SKM-1 (cell line): ENCODE measurements around the gene RXYLT1.
"Not testable (repeated sequence)": the region's sequence is repeated elsewhere in the genome, so short reads cannot be mapped to it uniquely, and the experiment has no call there.

Experiments
- DNase-seq: peaks from one replicate; lab custom pipeline; 2025; ENCODE audit not compliant: unreplicated experiment; lab: John Stamatoyannopoulos, UW

Gene RXYLT1

GRCh38 chr12:63842750-63843149 lies 63.0 kb downstream of the RXYLT1 start:
- DNase-seq: not testable (repeated sequence)

GRCh38 chr12:63843254-63843720 lies 63.6 kb downstream of the RXYLT1 start:
- DNase-seq: no peak

GRCh38 chr12:63843721-63844390 lies 64.1 kb downstream of the RXYLT1 start:
- peak; percentile 5 for DNase-seq

- DNase-seq: no peak
Measured at GRCh38 chr12:63844391-63845341, 65.0 kb downstream of the RXYLT1 start, which contains the start of gene SRGAP1. Gene SRGAP1 (plus strand): TSS chr12:63844700. CDS start chr12:63844817, 117 bp downstream.

DNA sequence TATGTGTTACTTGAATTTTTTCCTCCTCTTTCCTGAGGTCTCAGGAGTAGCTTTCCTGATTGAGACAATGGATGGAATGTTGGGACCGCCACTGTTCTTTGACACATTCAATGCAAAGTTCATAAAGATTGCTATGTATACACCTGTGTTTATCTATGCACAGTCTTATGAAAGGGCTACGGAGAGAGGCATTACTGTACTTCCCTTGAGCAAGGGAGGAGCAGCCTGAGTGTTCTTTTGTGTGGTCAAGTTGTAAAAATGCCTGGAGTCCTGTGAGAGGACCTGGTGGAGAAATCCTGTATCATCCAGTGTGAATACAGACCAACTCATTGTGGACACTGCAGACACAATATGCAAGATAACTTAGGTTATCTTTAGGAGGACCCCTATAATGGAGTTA lies 66.0 kb downstream of the RXYLT1 start:
- DNase-seq: no peak

- DNase-seq: no peak
Measured at GRCh38 chr12:63846238-63846967, 66.7 kb downstream of the RXYLT1 start.

GRCh38 chr12:63848450-63848849 lies 68.7 kb downstream of the RXYLT1 start:
- DNase-seq: no peak

- DNase-seq: no peak
Measured at GRCh38 chr12:63849106-63849620, 69.5 kb downstream of the RXYLT1 start.

DNA sequence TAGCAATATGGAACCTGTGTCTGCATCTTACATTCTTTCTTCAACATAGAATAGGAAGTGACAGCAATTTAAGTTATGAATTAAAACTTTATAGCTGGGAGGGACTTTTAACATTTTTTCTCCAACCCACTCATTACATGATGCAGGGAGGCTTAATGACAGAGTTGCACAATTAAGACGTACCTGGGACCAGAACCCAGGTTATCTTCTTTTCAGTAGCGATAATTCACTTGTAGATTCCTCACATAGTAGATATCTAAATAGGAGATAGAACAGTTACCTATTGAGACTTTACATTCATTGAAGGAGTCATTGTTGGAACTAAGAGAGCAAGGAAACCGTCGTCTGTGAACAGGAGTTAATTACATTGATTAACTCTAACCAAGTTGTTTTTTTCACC lies 69.9 kb downstream of the RXYLT1 start:
- DNase-seq: no peak

DNA sequence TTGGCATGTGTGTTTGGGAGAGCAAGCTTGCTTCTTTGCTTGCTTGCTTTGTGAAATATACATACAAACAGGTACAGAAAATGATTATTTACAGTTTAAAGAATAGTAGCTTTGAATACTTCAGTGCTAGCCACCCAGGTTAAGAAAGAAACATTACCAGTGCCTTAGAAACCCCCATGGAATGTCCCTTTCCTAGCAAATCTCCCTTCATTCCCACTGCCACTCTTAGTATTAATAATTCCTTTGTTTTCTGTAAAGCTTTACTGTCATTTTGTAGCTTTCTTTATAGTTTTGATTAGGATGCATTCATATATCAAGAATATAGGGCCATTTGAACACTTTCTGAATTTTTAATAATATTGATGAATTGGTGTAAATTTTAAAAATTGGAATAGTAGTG lies 74.3 kb downstream of the RXYLT1 start:
- no peak for DNase-seq

DNA sequence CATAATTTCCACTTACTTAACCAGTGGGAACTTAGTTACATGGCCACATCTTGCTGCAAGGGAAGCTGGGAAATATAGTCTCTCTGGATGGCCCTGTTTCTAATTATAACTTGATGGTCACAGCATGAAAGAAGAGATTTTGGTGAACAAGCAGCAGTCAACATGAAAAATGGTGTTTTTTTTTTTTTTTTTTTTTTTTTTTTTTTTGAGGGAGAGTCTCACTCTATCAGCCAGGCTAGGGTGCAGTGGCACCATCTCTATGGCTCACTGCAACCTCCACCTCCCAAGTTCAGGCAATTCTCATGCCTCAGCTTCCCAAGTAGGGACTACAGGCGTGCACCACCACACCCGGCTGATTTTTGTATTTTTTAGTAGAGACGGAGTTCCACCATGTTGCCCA lies 75.6 kb downstream of the RXYLT1 start:
- no peak for DNase-seq

DNA sequence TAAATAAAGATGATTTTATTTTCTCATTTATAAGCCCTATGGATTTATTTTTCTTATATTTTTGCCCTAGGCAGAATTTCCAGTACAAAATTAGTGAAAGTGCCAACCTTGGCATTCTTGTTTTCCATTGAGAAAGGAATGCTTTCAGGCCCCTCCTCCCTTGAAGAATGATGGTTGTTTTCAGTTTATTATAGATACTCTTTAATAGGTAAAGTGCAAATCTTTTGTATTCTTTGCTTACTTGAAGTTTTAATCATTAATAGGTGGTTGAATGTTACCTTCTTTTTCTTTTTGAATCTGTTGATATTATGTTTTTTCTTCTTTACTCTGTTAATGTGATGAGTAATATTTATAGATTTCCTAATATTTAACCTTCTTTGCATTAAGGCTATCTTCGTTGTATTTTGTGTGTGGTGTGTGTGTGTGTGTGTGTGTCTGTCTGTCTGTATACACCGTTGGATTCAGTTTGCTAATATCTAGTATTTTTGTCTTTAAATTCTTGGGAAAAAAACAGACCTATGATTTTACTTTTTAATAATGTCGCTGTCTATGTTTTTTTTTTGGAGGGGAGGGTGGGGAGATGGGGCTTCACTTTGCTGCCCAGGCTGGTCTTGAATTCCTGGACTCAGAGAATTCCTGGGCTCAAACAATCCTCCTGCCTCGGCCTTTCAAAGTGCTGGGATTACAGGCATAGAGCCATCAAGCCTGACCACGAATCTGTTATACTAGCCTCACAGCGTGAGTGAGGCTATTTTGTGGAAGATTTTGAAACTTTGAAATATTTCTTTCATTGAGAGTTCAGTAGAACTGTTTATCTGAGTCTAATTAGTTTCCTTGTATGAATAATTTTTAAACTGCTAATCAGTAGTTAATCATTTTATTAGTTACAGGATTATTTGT lies 78.3 kb downstream of the RXYLT1 start:
- DNase-seq: no peak
